ENCODE data around the gene CALML4.

The CALML4 gene

GRCh38 chr15:68143785-68144184, 61.3 kb downstream of the CALML4 start:
- DNase-seq (ENCODE audit: low read depth), result no peak

GRCh38 chr15:68143129-68143528, 62.0 kb downstream of the CALML4 start:
- no peak for DNase-seq (ENCODE audit: low read depth)

Data from EH (cell line).